Astrocyte (in vitro differentiated cells and primary cell): Measurements from ENCODE around the gene GSAP.

Source experiments
- EZH2 ChIP-seq: IDR thresholded peaks from 2 replicates; pipeline ENCODE4 v1.6.1; 2012; ENCODE audit warnings: mild to moderate bottlenecking, low read length, inconsistent platforms; ENCODE audit not compliant: insufficient read depth
- TF ChIP-seq, protein P1 (sequence below): IDR thresholded peaks from 2 replicates; pipeline ENCODE4 v1.5.1; 2011; ENCODE audit warnings: low read depth, mild to moderate bottlenecking, inconsistent platforms, low read length, moderate library complexity; ENCODE audit not compliant: insufficient read depth

DNA sequence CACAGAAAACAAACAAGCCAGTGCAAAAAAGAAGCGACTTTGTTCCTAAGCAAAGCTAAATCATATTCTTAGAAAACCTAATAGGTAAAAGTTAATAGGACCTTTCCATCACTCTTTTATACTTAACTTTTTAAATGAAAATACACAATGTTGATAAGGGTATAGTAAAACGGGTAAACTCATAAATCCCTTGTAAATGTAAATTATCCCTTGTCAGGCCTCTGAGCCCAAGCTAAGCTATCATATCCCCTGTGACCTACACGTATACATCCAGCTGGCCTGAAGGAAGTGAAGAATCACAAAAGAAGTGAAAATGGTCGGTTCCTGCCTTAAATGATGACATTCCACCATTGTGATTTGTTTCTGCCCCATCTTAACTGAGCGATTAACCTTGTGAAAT is 76.4 kb downstream of the GSAP start:
- TF ChIP-seq, protein P1, sequence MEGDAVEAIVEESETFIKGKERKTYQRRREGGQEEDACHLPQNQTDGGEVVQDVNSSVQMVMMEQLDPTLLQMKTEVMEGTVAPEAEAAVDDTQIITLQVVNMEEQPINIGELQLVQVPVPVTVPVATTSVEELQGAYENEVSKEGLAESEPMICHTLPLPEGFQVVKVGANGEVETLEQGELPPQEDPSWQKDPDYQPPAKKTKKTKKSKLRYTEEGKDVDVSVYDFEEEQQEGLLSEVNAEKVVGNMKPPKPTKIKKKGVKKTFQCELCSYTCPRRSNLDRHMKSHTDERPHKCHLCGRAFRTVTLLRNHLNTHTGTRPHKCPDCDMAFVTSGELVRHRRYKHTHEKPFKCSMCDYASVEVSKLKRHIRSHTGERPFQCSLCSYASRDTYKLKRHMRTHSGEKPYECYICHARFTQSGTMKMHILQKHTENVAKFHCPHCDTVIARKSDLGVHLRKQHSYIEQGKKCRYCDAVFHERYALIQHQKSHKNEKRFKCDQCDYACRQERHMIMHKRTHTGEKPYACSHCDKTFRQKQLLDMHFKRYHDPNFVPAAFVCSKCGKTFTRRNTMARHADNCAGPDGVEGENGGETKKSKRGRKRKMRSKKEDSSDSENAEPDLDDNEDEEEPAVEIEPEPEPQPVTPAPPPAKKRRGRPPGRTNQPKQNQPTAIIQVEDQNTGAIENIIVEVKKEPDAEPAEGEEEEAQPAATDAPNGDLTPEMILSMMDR: no peak
- TF ChIP-seq EZH2: no peak
